Lower lobe of right lung (tissue), 2 donors: Measurements from ENCODE around the gene MOSMO. TPM values are rescaled to one million over a fixed set of nuclear protein-coding genes. Genes with fewer than 3 reads are reported as not detected.
"Not testable (repeated sequence)": the region's sequence is repeated elsewhere in the genome, so short reads cannot be mapped to it uniquely, and the experiment has no call there.

Experiments
- ATAC-seq, 2 donors: fragments of 200-7000 bp; cut with Tn5 transposase; one replicate each; pipeline ENCODE4 v1.9.1; 2020 to 2022; ENCODE audit warnings: mild to moderate bottlenecking in 2 of 2, moderate library complexity in 2 of 2
- DNase-seq: peaks from one replicate; pipeline ENCODE4 v3.0.0-alpha.2; 2020
- H3K27ac ChIP-seq: fragments of 200-600 bp; one replicate; pipeline ENCODE4 v1.8.0; 2022
- H3K27me3 ChIP-seq: fragments of 200-600 bp; one replicate; pipeline ENCODE4 v1.8.0; 2022; ENCODE audit warnings: low read depth
- H3K36me3 ChIP-seq: fragments of 200-600 bp; one replicate; pipeline ENCODE4 v1.8.0; 2022; ENCODE audit warnings: mild to moderate bottlenecking
- H3K4me1 ChIP-seq: fragments of 200-600 bp; one replicate; pipeline ENCODE4 v1.8.0; 2022
- H3K4me3 ChIP-seq: fragments of 200-600 bp; one replicate; pipeline ENCODE4 v1.8.0; 2022; ENCODE audit warnings: mild to moderate bottlenecking
- H3K9me3 ChIP-seq: fragments of 200-600 bp; one replicate; pipeline ENCODE4 v1.8.0; 2022
- intact Hi-C: fragments of 100-400 bp; cut with DNase I; formaldehyde crosslinking; loops from one replicate; pipeline ENCODE4 v1.11.0; 2022
- total RNA-seq: library from RNA; stranded (reverse); fragmentation: NEBNext Ultra II Directional; extraction: Animal tissue kit (Norgen Biotek cat#: 25700); gene quantifications from one replicate; pipeline ENCODE4 v1.2.1, GENCODE V29; 2021
- TF ChIP-seq, protein P1 (sequence below): fragments of 200-600 bp; IDR thresholded peaks from one replicate; pipeline ENCODE4 v1.8.0; 2022; ENCODE audit warnings: antibody characterized with exemption, mild to moderate bottlenecking
- donor health status: DM: no; HTN: yes; CAD: no; lungs with severe emphysema.

The MOSMO gene
- total RNA-seq, 1 donor from 2014 or later, result 15.4 TPM

DNA sequence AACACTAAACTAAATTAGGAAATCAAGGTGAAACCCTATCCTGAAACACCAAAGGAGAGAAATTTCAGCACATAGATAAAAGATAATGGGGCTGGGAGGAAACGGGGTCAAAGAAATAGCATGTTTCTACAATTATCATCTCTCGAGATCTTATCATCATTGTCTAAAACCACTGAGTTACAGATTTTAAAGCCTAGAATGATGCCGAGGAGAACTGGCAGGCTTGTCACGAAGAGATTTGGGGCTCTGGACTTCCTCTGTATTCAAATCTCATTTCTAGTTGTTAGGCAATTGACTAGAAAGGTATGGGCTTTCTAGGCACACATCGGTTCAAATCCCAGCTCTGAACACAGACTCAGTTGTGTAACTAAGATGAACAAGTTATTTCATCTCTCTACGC lies 16.3 kb upstream of the MOSMO start:
- Histone ChIP-seq H3K4me1 (peaks cover 19% of the 10 kb centered on the region), H3K36me3 (no peaks in the 10 kb centered on the region), H3K27ac (no peak overlapping the region), H3K9me3 (no peaks in the 10 kb centered on the region), H3K4me3 (no peak overlapping the region), H3K27me3 (no peaks in the 10 kb centered on the region)
- intact Hi-C loops, result no loop called here
- ATAC-seq (no peak), DNase-seq (no peak)
- TF ChIP-seq, protein P1, sequence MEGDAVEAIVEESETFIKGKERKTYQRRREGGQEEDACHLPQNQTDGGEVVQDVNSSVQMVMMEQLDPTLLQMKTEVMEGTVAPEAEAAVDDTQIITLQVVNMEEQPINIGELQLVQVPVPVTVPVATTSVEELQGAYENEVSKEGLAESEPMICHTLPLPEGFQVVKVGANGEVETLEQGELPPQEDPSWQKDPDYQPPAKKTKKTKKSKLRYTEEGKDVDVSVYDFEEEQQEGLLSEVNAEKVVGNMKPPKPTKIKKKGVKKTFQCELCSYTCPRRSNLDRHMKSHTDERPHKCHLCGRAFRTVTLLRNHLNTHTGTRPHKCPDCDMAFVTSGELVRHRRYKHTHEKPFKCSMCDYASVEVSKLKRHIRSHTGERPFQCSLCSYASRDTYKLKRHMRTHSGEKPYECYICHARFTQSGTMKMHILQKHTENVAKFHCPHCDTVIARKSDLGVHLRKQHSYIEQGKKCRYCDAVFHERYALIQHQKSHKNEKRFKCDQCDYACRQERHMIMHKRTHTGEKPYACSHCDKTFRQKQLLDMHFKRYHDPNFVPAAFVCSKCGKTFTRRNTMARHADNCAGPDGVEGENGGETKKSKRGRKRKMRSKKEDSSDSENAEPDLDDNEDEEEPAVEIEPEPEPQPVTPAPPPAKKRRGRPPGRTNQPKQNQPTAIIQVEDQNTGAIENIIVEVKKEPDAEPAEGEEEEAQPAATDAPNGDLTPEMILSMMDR, result no peak

DNA sequence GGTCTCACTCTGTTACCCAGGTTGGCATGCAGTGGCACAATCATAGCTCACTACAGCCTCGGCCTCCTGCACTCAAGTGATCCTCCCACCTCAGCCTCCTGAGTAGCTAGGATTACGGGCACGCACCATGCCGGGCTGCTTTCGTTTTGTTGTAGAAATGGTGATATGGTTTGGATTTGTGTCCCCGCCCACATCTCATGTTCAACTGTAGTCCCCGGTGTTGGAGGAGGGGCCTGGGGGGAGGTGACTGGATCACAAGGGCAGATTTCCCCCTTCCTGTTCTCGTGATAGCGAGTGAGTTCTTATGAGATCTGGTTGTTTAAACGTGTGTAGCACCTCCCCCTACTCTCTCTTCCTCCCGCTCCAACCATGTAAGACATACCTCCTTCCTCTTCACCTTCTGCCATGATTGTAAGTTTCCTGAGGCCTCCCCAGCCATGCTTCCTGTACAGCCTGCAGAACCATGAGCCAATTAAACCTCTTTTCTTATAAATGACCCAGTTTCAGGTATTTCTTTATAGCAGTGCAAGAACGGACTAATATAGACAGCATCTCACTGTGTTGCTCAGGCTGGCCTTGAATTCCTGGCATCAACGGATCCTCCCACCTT lies 12.9 kb upstream of the MOSMO start:
- DNase-seq (no peak), ATAC-seq (no peak)
- intact Hi-C loops, result no loop called here
- no peaks in the 10 kb centered on the region for H3K27me3 ChIP-seq
- TF ChIP-seq, protein P1, result no peak
- no peak overlapping the region for H3K4me3 ChIP-seq
- H3K4me1 ChIP-seq, result peaks cover 14% of the 10 kb centered on the region
- H3K27ac ChIP-seq, result no peak overlapping the region
- no peaks in the 10 kb centered on the region for H3K36me3 ChIP-seq
- H3K9me3 ChIP-seq, result no peaks in the 10 kb centered on the region

DNA sequence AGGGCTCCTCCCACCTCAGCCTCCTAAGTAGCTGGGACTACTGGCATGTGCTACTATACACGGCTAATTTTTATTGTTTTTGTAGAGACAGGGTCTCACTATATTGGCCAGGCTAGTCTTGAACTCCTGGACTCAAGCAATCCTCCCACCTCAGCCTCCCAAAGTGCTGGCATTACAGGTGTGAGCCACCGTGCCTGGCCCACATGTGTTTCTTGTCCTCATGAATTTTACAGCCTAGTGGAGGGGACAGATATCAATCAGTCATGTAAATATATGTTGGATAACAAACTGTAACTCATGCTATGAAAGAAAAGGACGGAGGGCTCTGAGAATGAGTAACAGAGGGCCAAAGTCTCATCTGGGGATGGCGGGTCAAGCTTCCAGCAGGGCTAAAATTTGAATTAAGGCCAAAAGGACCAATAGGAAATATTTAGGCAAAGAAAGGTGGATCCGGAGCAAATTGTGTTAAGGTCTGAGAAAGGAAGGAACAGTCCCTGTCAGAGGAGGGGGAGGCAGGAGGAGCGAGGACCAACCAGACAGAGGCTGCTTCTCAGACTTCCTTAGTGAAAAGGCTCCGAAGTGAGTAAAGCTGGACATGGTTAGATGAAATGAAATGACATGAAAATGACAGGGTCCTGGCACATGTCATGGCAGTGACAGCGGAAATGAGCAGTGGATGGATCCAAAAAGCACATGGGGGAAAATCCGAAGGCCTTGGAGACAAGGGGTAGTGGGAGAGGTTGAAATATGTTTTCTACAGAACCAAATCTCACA lies 10.8 kb upstream of the MOSMO start:
- no peak for DNase-seq
- peak overlapping the region; percentile 14 for H3K27ac ChIP-seq
- peaks cover 7% of the 10 kb centered on the region for H3K4me1 ChIP-seq
- TF ChIP-seq, protein P1, result no peak
- no peaks in the 10 kb centered on the region for H3K36me3 ChIP-seq
- ATAC-seq, result no peak
- H3K4me3 ChIP-seq, result no peak overlapping the region
- intact Hi-C loops, result no loop called here
- H3K27me3 ChIP-seq, result no peaks in the 10 kb centered on the region
- no peaks in the 10 kb centered on the region for H3K9me3 ChIP-seq

GRCh38 chr16:21997697-21998480 lies 10.0 kb upstream of the MOSMO start:
- Histone ChIP-seq H3K9me3 (no peaks in the 10 kb centered on the region), H3K4me3 (no peak overlapping the region), H3K36me3 (no peaks in the 10 kb centered on the region), H3K4me1 (peaks cover 7% of the 10 kb centered on the region), H3K27me3 (no peaks in the 10 kb centered on the region), H3K27ac (peak overlapping the region; percentile 14)
- DNase-seq (no peak), ATAC-seq (no peak)
- intact Hi-C loops, result no loop called here
- TF ChIP-seq, protein P1, result no peak

GRCh38 chr16:22001591-22001990 lies 6.3 kb upstream of the MOSMO start:
- intact Hi-C loops, result loop anchor here (5.0 to 10.0 kb wide), 2 partner anchors 73 to 186 kb away; no protein-coding TSS in a partner anchor
- Histone ChIP-seq H3K27me3 (no peaks in the 10 kb centered on the region), H3K27ac (no peak overlapping the region), H3K4me1 (peaks cover 7% of the 10 kb centered on the region), H3K36me3 (no peaks in the 10 kb centered on the region), H3K4me3 (no peak overlapping the region), H3K9me3 (no peaks in the 10 kb centered on the region)
- TF ChIP-seq, protein P1, result no peak
- no peak for DNase-seq
- no peak for ATAC-seq

DNA sequence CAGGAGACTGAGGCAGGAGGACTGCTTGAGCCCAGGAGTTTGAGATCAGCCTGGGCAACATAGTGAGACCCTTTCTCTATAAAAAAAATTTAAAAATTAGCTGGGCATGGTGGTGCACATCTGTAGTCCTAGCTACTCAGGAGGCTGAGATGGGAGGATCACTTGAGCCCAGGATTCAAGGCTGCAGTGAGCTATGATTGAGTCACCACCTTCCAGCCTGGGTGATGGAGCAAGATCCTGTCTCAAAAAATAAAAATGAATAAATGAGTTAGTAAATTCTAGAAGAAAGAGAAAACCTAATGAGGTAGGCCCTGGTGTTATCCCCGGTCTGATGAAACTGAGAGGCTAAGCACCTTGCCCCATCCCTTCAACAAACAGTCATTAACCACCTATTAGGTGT lies 5.9 kb upstream of the MOSMO start:
- intact Hi-C loops, result loop anchor here (5.0 to 10.0 kb wide), 2 partner anchors 73 to 185 kb away; no protein-coding TSS in a partner anchor
- not testable (repeated sequence) for H3K9me3 ChIP-seq, DNase-seq, H3K4me1 ChIP-seq, H3K27me3 ChIP-seq, H3K4me3 ChIP-seq, H3K36me3 ChIP-seq, H3K27ac ChIP-seq, ATAC-seq
